HEK293T (cell line): Measurements from ENCODE around the gene GRM5.
"Not testable (repeated sequence)": the region's sequence is repeated elsewhere in the genome, so short reads cannot be mapped to it uniquely, and the experiment has no call there.

Experiments used
- ARNT ChIP-seq: fragments of 450-650 bp; IDR thresholded peaks from 2 replicates; pipeline ENCODE4 v1.6.1; 2017; ENCODE audit warnings: mild to moderate bottlenecking
- BHLHE40 ChIP-seq: fragments of 450-650 bp; IDR thresholded peaks from 2 replicates; pipeline ENCODE4 v1.6.1; 2016; ENCODE audit warnings: mild to moderate bottlenecking, moderate library complexity, borderline replicate concordance
- CTBP1 ChIP-seq: fragments of 450-650 bp; IDR thresholded peaks from 2 replicates; pipeline ENCODE4 v1.6.1; 2016; ENCODE audit warnings: borderline replicate concordance
- FOXA1 ChIP-seq: fragments of 450-650 bp; IDR thresholded peaks from 2 replicates; pipeline ENCODE4 v1.6.1; 2016; ENCODE audit warnings: mild to moderate bottlenecking
- NFRKB ChIP-seq: fragments of 450-650 bp; IDR thresholded peaks from 2 replicates; pipeline ENCODE4 v1.6.1; 2016; ENCODE audit warnings: mild to moderate bottlenecking, moderate library complexity
- SP1 ChIP-seq: fragments of 450-650 bp; IDR thresholded peaks from 2 replicates; pipeline ENCODE4 v1.6.1; 2017

GRCh38 chr11:88860431-88860830 is 205.4 kb downstream of the GRM5 start:
- not testable (repeated sequence) for TF ChIP-seq SP1, BHLHE40, ARNT, CTBP1, NFRKB, FOXA1
